CD4-positive, alpha-beta memory T cell (primary cell): Measurements from ENCODE around the gene ADGRD1. TPM values are rescaled to one million over a fixed set of nuclear protein-coding genes. Genes with fewer than 3 reads are reported as not detected.

Experiments used
- CTCF ChIA-PET: fragments of 350-600 bp; sonication (Branson Sonifier 250); formaldehyde crosslinking; loops from one replicate; lab custom pipeline; 2021; ENCODE audit warnings: inconsistent platforms; ENCODE audit not compliant: partially characterized antibody; lab: Charles Lee
- POLR2A ChIA-PET: fragments of 350-600 bp; sonication (Branson Sonifier 250); formaldehyde crosslinking; loops from one replicate; lab custom pipeline; 2021; ENCODE audit not compliant: partially characterized antibody; lab: Charles Lee
- DNase-seq, 5 donors: peaks; one replicate each; pipeline versions ENCODE4 v3.0.0 to v3.0.0-alpha.2; 2020 to 2022; ENCODE audit warnings: mixed read lengths in 1 of 5
- H3K27ac ChIP-seq: one replicate; pipeline ENCODE4 v1.7.0; 2013; ENCODE audit warnings: low read depth, low read length
- H3K27me3 ChIP-seq: 2 replicates; pipeline ENCODE4 v1.7.0; 2013; ENCODE audit warnings: mild to moderate bottlenecking, low read length, moderate library complexity; ENCODE audit not compliant: insufficient read depth
- H3K36me3 ChIP-seq: 2 replicates; pipeline ENCODE4 v1.7.0; 2013; ENCODE audit warnings: mild to moderate bottlenecking, low read length, moderate library complexity; ENCODE audit not compliant: insufficient read depth
- H3K4me1 ChIP-seq: 2 replicates; pipeline ENCODE4 v1.7.0; 2013; ENCODE audit warnings: mild to moderate bottlenecking, low read length, moderate library complexity; ENCODE audit not compliant: insufficient read depth
- H3K4me3 ChIP-seq, 2 donors: one replicate each; pipeline ENCODE4 v1.7.0; 2013; ENCODE audit warnings: low read length in 2 of 2, mild to moderate bottlenecking in 1 of 2
- H3K9me3 ChIP-seq, 2 donors: one replicate each; pipeline ENCODE4 v1.7.0; 2013; ENCODE audit warnings: low read length in 2 of 2, control low read depth in 1 of 2; ENCODE audit not compliant: control insufficient read depth in 1 of 2
- H3K27ac Mint-ChIP-seq, 7 donors: one replicate each; pipeline ENCODE4 v1.8.0; 2020 to 2021; ENCODE audit warnings: mixed read lengths in 7 of 7, mild to moderate bottlenecking in 6 of 7, inconsistent platforms in 3 of 7, moderate library complexity in 3 of 7
- H3K27me3 Mint-ChIP-seq, 2 donors: one replicate each; pipeline ENCODE4 v1.8.0; 2020 to 2021; ENCODE audit warnings: mixed read lengths in 2 of 2
- H3K36me3 Mint-ChIP-seq, 2 donors: one replicate each; pipeline ENCODE4 v1.8.0; 2020 to 2021; ENCODE audit warnings: mixed read lengths in 2 of 2, inconsistent platforms in 1 of 2, mild to moderate bottlenecking in 1 of 2
- H3K4me1 Mint-ChIP-seq, 4 donors: one replicate each; pipeline ENCODE4 v1.8.0; 2020 to 2021; ENCODE audit warnings: mixed read lengths in 4 of 4, mild to moderate bottlenecking in 1 of 4
- H3K4me3 Mint-ChIP-seq, 8 donors: one replicate each; pipeline ENCODE4 v1.8.0; 2020 to 2021; ENCODE audit warnings: mixed read lengths in 8 of 8, mild to moderate bottlenecking in 7 of 8, moderate library complexity in 6 of 8, inconsistent platforms in 3 of 8
- H3K9me3 Mint-ChIP-seq, 8 donors: one replicate each; pipeline ENCODE4 v1.8.0; 2020 to 2021; ENCODE audit warnings: mixed read lengths in 8 of 8, mild to moderate bottlenecking in 5 of 8, inconsistent platforms in 3 of 8, moderate library complexity in 1 of 8
- intact Hi-C: fragments of 100-400 bp; cut with micrococcal nuclease; formaldehyde crosslinking; loops from one replicate; pipeline ENCODE4 v1.15.1; 2023
- polyA plus RNA-seq, 2 donors: library from polyadenylated mRNA; unstranded; fragments of 300-500 nt; fragmentation: Illumina TruSeq; gene quantifications; one replicate each; pipeline ENCODE4 v1.2.3, GENCODE V29; 2021
- total RNA-seq, 2 experiments: library from RNA; stranded (reverse); gene quantifications; one replicate each; pipeline ENCODE4 v1.2.3, GENCODE V29; 2021

ADGRD1 gene
- total and polyA plus RNA-seq, 4 experiments from 2014 or later = not detected

DNA sequence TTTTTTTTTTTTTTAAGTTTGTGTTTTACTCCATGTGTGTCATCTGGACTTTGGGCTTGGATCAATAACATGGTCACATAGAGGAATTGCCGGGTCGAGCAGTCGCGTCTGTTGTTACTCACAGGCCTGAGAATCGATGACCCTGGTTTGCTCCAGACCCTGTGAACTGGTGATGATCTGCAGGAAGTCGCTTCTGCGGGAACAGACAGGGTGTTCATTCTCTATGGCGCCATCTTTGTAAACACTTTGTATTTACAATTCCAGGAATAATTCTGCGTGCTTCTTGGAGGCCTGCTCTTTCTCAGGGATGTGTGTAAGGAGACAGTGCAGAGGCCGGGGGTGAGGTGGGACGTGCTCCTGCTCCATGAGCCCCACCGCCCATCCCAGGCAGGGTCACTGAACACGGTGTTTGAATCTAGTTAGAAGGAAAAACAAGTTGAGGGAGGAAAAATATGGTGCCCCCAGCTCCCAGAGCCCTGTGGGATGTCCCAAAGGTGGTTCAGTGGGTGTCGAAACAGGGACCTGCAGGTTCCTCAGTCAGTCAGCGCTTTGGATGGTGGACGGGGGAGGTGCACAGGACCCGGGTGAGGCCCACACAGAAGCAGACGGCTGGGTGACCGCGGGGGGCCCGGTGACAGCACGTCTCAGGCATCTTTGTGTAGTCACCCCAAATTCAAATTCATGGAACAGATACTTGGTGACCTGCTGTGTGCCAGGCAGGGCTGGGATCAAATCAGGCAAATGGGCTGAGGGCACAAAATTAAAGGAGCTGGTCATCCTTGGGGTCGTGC, 58.8 kb downstream of the ADGRD1 start:
- no peaks in the 10 kb centered on the region for H3K36me3 Mint-ChIP-seq
- ChIA-PET CTCF (no interaction called here), POLR2A (no interaction called here)
- H3K27ac ChIP-seq = no peak overlapping the region
- H3K9me3 ChIP-seq = no peaks in the 10 kb centered on the region
- H3K4me3 Mint-ChIP-seq = no peak overlapping the region
- H3K4me3 ChIP-seq = no peak overlapping the region
- H3K4me1 Mint-ChIP-seq = no peaks in the 10 kb centered on the region
- intact Hi-C loops = no loop called here
- H3K9me3 Mint-ChIP-seq = peaks cover 0 to 6% (median 0%) of the 10 kb centered on the region in 8 donors
- H3K27me3 Mint-ChIP-seq = peaks cover 4 to 5% of the 10 kb centered on the region in 2 donors
- no peaks in the 10 kb centered on the region for H3K27me3 ChIP-seq
- H3K27ac Mint-ChIP-seq = no peak overlapping the region
- H3K36me3 ChIP-seq = no peaks in the 10 kb centered on the region
- DNase-seq = no peak
- no peaks in the 10 kb centered on the region for H3K4me1 ChIP-seq

DNA sequence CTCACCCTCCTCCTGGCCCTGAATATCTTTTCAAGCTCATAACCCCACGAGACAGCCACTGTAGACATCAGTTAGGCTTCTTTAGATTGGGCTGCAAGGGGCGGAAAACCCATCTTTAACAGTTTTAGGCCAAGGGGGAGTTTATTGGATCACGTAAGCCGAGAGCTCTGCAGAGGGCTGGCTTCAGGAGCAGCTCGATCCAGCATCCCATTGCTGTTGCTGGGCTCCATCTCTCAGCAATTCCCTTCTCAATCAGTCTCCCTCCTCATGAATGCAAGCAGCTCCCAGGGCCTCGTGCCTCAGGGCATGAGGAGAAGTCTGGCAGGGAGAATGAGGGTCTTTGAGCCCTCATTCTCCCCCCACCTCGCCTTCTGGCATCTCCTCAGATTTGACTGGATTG, 59.4 kb downstream of the ADGRD1 start:
- no peaks in the 10 kb centered on the region for H3K9me3 ChIP-seq
- H3K9me3 Mint-ChIP-seq = peaks cover 0 to 4% (median 0%) of the 10 kb centered on the region in 8 donors
- H3K4me1 Mint-ChIP-seq = no peaks in the 10 kb centered on the region
- no peaks in the 10 kb centered on the region for H3K27me3 ChIP-seq
- H3K4me3 ChIP-seq = no peak overlapping the region
- CTCF ChIA-PET = no interaction called here
- no peaks in the 10 kb centered on the region for H3K4me1 ChIP-seq
- no peak overlapping the region for H3K4me3 Mint-ChIP-seq
- H3K27me3 Mint-ChIP-seq = peaks cover 6 to 8% of the 10 kb centered on the region in 2 donors
- H3K36me3 Mint-ChIP-seq = no peaks in the 10 kb centered on the region
- H3K27ac Mint-ChIP-seq = no peak overlapping the region
- intact Hi-C loops = no loop called here
- POLR2A ChIA-PET = no interaction called here
- DNase-seq = no peak
- no peak overlapping the region for H3K27ac ChIP-seq
- no peaks in the 10 kb centered on the region for H3K36me3 ChIP-seq

DNA sequence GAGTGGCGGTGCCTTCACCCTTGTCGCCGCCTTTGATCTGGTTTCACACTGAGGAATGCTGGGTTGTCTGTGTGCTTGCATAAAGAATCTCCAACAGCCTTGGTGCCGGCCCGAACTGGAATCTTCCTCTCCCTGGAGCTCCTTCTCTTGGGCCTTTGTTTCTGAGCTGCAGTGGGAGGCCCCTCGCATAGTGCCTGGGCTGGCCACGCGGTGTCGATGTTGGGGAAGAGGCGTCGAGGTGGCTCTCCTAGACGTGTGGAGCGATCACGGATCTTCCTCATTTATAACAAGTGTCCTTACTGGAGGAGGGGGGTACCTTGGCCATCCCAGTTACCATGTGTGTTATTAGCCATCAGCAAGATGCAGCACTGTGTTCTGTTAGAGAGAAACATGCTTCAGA, 60.6 kb downstream of the ADGRD1 start:
- Histone ChIP-seq H3K4me3 (no peak overlapping the region), H3K27ac (no peak overlapping the region), H3K27me3 (no peaks in the 10 kb centered on the region), H3K4me1 (no peaks in the 10 kb centered on the region), H3K9me3 (no peaks in the 10 kb centered on the region), H3K36me3 (no peaks in the 10 kb centered on the region)
- Mint-ChIP-seq H3K36me3 (no peaks in the 10 kb centered on the region), H3K4me1 (no peaks in the 10 kb centered on the region), H3K27ac (no peak overlapping the region), H3K27me3 (peaks cover 6 to 8% of the 10 kb centered on the region in 2 donors), H3K4me3 (no peak overlapping the region), H3K9me3 (peaks cover 0 to 4% (median 0%) of the 10 kb centered on the region in 8 donors)
- ChIA-PET CTCF (no interaction called here), POLR2A (no interaction called here)
- intact Hi-C loops = no loop called here
- no peak for DNase-seq

DNA sequence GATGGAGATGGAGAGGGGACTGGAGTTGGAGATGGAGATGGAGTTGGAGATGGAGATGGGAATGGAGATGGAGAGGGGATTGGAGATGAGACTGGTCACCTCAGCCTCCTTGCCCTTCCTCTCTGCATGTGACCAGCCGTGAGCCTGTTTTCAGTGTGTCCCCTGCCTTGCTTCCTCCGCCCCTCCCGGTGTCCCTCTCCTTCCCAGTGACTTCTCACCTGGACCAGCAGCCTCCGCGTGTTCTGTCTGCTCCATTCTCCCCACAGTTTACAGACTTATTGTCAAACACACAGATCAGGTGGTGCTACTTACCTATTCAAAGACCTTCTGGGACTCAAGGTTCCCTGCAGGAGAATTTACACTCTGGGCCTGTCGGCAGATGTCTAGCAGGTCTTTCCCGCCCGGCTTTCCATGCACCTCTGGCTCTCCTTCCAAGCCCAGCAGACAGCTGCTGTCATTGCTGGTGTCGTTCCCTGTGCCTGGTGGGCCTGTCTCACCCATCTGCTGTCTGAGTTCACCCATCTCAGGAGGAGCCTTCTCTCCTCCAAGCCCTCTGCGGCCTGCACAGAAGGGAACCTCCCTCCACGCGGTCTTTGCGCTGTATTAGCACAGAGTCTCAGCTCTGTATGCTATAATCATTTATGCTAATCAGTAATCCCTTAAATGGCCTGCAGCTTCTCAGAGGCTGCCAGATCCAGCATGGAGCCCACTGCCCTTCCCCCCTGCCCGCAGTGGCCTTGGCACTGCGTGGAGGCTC, 62.1 kb downstream of the ADGRD1 start:
- H3K4me3 ChIP-seq = no peak overlapping the region
- Mint-ChIP-seq H3K9me3 (peaks cover 0 to 4% (median 0%) of the 10 kb centered on the region in 8 donors), H3K27ac (no peak overlapping the region), H3K4me3 (no peak overlapping the region), H3K36me3 (no peaks in the 10 kb centered on the region), H3K27me3 (peaks cover 5 to 6% of the 10 kb centered on the region in 2 donors), H3K4me1 (no peaks in the 10 kb centered on the region)
- H3K27ac ChIP-seq = no peak overlapping the region
- DNase-seq = no peak
- POLR2A ChIA-PET = no interaction called here
- H3K4me1 ChIP-seq = no peaks in the 10 kb centered on the region
- H3K36me3 ChIP-seq = no peaks in the 10 kb centered on the region
- H3K27me3 ChIP-seq = no peaks in the 10 kb centered on the region
- intact Hi-C loops = no loop called here
- CTCF ChIA-PET = no interaction called here
- H3K9me3 ChIP-seq = no peaks in the 10 kb centered on the region

DNA sequence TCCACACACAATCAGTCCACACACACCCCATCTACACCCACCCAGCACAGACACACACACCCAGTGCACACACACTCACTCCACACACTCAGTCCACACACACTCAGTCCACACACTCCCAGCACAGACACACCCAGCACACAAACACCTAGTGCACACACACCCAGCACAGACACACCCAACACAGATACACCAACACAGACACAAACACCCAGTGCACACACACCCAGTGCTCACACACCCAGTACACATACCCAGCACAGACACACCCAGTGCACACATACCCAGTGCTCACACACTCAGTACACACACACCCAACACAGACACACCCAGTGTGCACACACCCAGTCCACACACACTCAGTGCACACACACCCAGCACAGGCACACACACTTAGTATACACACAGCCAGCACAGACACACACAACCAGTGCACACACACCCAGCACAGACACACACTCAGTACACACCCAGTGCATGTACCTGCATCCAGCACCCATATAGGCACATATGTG, 63.8 kb downstream of the ADGRD1 start:
- no peaks in the 10 kb centered on the region for H3K36me3 Mint-ChIP-seq
- CTCF ChIA-PET = no interaction called here

DNA sequence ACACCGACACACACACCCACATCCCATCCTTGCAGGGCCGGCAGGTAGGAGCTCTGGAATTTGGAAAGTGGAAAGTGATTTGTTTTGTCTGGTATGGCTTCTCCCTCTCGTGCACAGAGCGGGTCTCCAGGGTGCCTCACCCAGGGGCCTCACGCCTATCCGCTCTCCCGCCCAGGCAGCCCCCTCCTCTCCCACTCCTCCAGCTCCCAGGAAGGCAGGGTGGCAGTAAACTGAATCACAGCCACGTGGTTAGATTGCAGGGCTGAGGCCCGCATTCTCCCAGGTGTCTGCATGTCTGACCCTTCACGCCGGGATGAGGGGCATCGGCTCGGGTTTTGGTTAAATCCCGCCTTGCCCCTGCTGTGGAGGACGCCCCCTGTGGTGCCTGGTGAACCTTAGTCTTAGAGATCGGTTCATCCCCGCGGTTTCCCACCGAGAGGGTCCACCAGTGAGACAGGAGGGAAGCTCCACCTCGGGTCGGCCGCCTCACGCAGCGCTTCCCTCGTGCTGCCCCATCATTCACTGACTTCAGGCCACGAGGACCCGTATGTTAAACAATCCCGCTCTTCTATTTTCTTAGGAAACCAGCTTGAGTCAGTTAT, 64.4 kb downstream of the ADGRD1 start:
- CTCF ChIA-PET = no interaction called here
- Histone ChIP-seq H3K27ac (no peak overlapping the region), H3K36me3 (no peaks in the 10 kb centered on the region), H3K27me3 (no peaks in the 10 kb centered on the region), H3K9me3 (no peaks in the 10 kb centered on the region), H3K4me1 (no peaks in the 10 kb centered on the region), H3K4me3 (no peak overlapping the region)
- POLR2A ChIA-PET = no interaction called here
- H3K27me3 Mint-ChIP-seq = peaks cover 4 to 6% of the 10 kb centered on the region in 2 donors
- H3K4me3 Mint-ChIP-seq = no peak overlapping the region
- H3K4me1 Mint-ChIP-seq = no peaks in the 10 kb centered on the region
- no peak overlapping the region for H3K27ac Mint-ChIP-seq
- intact Hi-C loops = no loop called here
- no peak for DNase-seq
- H3K36me3 Mint-ChIP-seq = no peaks in the 10 kb centered on the region
- H3K9me3 Mint-ChIP-seq = peaks cover 0 to 4% (median 0%) of the 10 kb centered on the region in 8 donors

More for the DNA sequence above, 63.8 kb downstream of the ADGRD1 start:
- Histone ChIP-seq H3K36me3 (no peaks in the 10 kb centered on the region), H3K4me1 (no peaks in the 10 kb centered on the region), H3K9me3 (no peaks in the 10 kb centered on the region), H3K4me3 (no peak overlapping the region), H3K27me3 (no peaks in the 10 kb centered on the region), H3K27ac (no peak overlapping the region)
- POLR2A ChIA-PET = no interaction called here
- DNase-seq = no peak
- intact Hi-C loops = no loop called here
- H3K27ac Mint-ChIP-seq = peak overlapping the region in 1 of 7 donors; percentile 76
- H3K4me1 Mint-ChIP-seq = no peaks in the 10 kb centered on the region
- H3K4me3 Mint-ChIP-seq = no peak overlapping the region
- peaks cover 4 to 6% of the 10 kb centered on the region in 2 donors for H3K27me3 Mint-ChIP-seq
- H3K9me3 Mint-ChIP-seq = peaks cover 0 to 4% (median 0%) of the 10 kb centered on the region in 8 donors

DNA sequence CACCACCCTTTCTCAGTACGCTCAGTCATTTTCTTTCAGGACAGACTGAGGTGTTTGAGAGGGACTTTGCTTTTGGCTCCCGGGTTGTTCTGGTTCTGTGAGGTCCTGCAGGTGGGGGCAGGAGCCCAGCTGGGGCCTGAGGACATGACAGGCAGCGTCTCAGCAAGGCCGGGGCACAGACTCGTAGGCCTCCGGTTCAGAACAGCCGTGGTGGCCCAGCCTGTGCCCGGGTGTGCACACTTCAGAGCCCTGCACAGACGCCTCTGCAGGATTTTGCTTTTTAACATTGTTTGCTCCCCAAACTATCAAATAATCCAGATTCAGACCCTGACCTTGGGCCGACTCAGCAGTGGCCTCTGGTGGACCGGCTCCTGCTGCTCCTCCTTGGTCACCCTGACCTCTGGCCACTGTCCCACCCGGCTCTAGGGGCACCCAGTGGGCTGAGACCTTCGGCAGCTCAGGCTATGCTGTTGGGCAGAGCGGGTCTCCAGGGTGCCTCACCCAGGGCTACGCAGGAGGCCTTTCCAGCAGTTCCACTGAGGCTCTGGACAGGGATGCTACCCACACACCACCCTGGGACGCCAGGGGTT, 65.2 kb downstream of the ADGRD1 start:
- POLR2A ChIA-PET = no interaction called here
- H3K27me3 ChIP-seq = no peaks in the 10 kb centered on the region
- H3K27me3 Mint-ChIP-seq = peaks cover 4 to 6% of the 10 kb centered on the region in 2 donors
- H3K9me3 ChIP-seq = no peaks in the 10 kb centered on the region
- CTCF ChIA-PET = no interaction called here
- no peak for DNase-seq
- no peaks in the 10 kb centered on the region for H3K4me1 Mint-ChIP-seq
- no peaks in the 10 kb centered on the region for H3K36me3 ChIP-seq
- H3K4me3 Mint-ChIP-seq = no peak overlapping the region
- H3K27ac ChIP-seq = no peak overlapping the region
- H3K9me3 Mint-ChIP-seq = peaks cover 0 to 4% (median 0%) of the 10 kb centered on the region in 8 donors
- H3K27ac Mint-ChIP-seq = no peak overlapping the region
- no peaks in the 10 kb centered on the region for H3K4me1 ChIP-seq
- H3K36me3 Mint-ChIP-seq = no peaks in the 10 kb centered on the region
- intact Hi-C loops = no loop called here
- no peak overlapping the region for H3K4me3 ChIP-seq
